Measurements from ENCODE around the gene FHIT.

FHIT gene

GRCh38 chr3:61297821-61298220 is 46.6 kb upstream of the FHIT start:
- H3K4me1 ChIP-seq (ENCODE audit: low read length), result no peaks in the 10 kb centered on the region
- H4K20me1 ChIP-seq (ENCODE audit: insufficient read depth, low read length), result no peaks in the 10 kb centered on the region
- H3K4me2 ChIP-seq (ENCODE audit: low read length), result no peak overlapping the region
- H2AFZ ChIP-seq (ENCODE audit: low read depth, low read length), result no peak overlapping the region
- H3K79me2 ChIP-seq (ENCODE audit: low read length), result no peaks in the 10 kb centered on the region
- no peaks in the 10 kb centered on the region for H3K9me3 ChIP-seq (ENCODE audit: insufficient read depth, low read length)
- no peak overlapping the region for H3K4me3 ChIP-seq (ENCODE audit: low read length)
- no peak overlapping the region for H3K27ac ChIP-seq (ENCODE audit: low read length)
- H3K36me3 ChIP-seq (replicated peaks; ENCODE audit: low read depth, low read length), result no peaks in the 10 kb centered on the region
- H3K27me3 ChIP-seq (ENCODE audit: low read depth, low read length), result peaks cover 23% of the 10 kb centered on the region
- no peak for TF ChIP-seq EZH2phosphoT487 (IDR thresholded peaks at IDR 0.05; ENCODE audit: low read depth)
- TF ChIP-seq CTCF (IDR thresholded peaks at IDR 0.05; ENCODE audit: low read depth, low read length), result no peak
- no peak overlapping the region for H3K9ac ChIP-seq (ENCODE audit: low read length)

GRCh38 chr3:61288446-61288845 is 37.2 kb upstream of the FHIT start:
- TF ChIP-seq CTCF (IDR thresholded peaks at IDR 0.05; ENCODE audit: low read depth, low read length) (no peak), EZH2phosphoT487 (IDR thresholded peaks at IDR 0.05; ENCODE audit: low read depth) (no peak)

GRCh38 chr3:61283876-61284275 is 32.6 kb upstream of the FHIT start:
- no peaks in the 10 kb centered on the region for H3K27me3 ChIP-seq (ENCODE audit: low read depth, low read length)
- H3K4me1 ChIP-seq (ENCODE audit: low read length), result peaks cover 4% of the 10 kb centered on the region; the same call in 1 of the 2 replicates
- H2AFZ ChIP-seq (ENCODE audit: low read depth, low read length), result no peak overlapping the region
- H3K9me3 ChIP-seq (ENCODE audit: insufficient read depth, low read length), result no peaks in the 10 kb centered on the region
- H4K20me1 ChIP-seq (ENCODE audit: insufficient read depth, low read length), result no peaks in the 10 kb centered on the region
- no peak overlapping the region for H3K4me3 ChIP-seq (ENCODE audit: low read length)
- no peaks in the 10 kb centered on the region for H3K36me3 ChIP-seq (replicated peaks; ENCODE audit: low read depth, low read length)
- no peak overlapping the region for H3K4me2 ChIP-seq (ENCODE audit: low read length)
- H3K27ac ChIP-seq (ENCODE audit: low read length), result no peak overlapping the region
- H3K79me2 ChIP-seq (ENCODE audit: low read length), result no peaks in the 10 kb centered on the region
- no peak for TF ChIP-seq CTCF (IDR thresholded peaks at IDR 0.05; ENCODE audit: low read depth, low read length)
- TF ChIP-seq EZH2phosphoT487 (IDR thresholded peaks at IDR 0.05; ENCODE audit: low read depth), result no peak
- no peak overlapping the region for H3K9ac ChIP-seq (ENCODE audit: low read length)

More at GRCh38 chr3:61288446-61288845, 37.2 kb upstream of the FHIT start:
- Histone ChIP-seq H3K4me2 (ENCODE audit: low read length) (no peak overlapping the region), H3K9me3 (ENCODE audit: insufficient read depth, low read length) (no peaks in the 10 kb centered on the region), H3K4me3 (ENCODE audit: low read length) (no peak overlapping the region), H3K9ac (ENCODE audit: low read length) (no peak overlapping the region), H3K27ac (ENCODE audit: low read length) (no peak overlapping the region), H2AFZ (ENCODE audit: low read depth, low read length) (no peak overlapping the region), H4K20me1 (ENCODE audit: insufficient read depth, low read length) (no peaks in the 10 kb centered on the region), H3K36me3 (replicated peaks; ENCODE audit: low read depth, low read length) (no peaks in the 10 kb centered on the region), H3K27me3 (ENCODE audit: low read depth, low read length) (no peaks in the 10 kb centered on the region; the same call in 1 of the 2 replicates), H3K4me1 (ENCODE audit: low read length) (no peaks in the 10 kb centered on the region), H3K79me2 (ENCODE audit: low read length) (no peaks in the 10 kb centered on the region)

GRCh38 chr3:61278713-61279112 is 27.5 kb upstream of the FHIT start:
- TF ChIP-seq EZH2phosphoT487 (IDR thresholded peaks at IDR 0.05; ENCODE audit: low read depth) (no peak), CTCF (IDR thresholded peaks at IDR 0.05; ENCODE audit: low read depth, low read length) (no peak)
- Histone ChIP-seq H3K4me1 (ENCODE audit: low read length) (peaks cover 24% of the 10 kb centered on the region), H3K4me2 (ENCODE audit: low read length) (no peak overlapping the region), H3K79me2 (ENCODE audit: low read length) (no peaks in the 10 kb centered on the region), H2AFZ (ENCODE audit: low read depth, low read length) (no peak overlapping the region), H3K9me3 (ENCODE audit: insufficient read depth, low read length) (no peaks in the 10 kb centered on the region; the same call in 1 of the 2 replicates), H3K36me3 (replicated peaks; ENCODE audit: low read depth, low read length) (no peaks in the 10 kb centered on the region), H3K27me3 (ENCODE audit: low read depth, low read length) (no peaks in the 10 kb centered on the region), H3K27ac (ENCODE audit: low read length) (no peak overlapping the region), H4K20me1 (ENCODE audit: insufficient read depth, low read length) (no peaks in the 10 kb centered on the region), H3K4me3 (ENCODE audit: low read length) (no peak overlapping the region), H3K9ac (ENCODE audit: low read length) (no peak overlapping the region)
